ENCODE data around the gene JPH3.

The JPH3 gene

DNA sequence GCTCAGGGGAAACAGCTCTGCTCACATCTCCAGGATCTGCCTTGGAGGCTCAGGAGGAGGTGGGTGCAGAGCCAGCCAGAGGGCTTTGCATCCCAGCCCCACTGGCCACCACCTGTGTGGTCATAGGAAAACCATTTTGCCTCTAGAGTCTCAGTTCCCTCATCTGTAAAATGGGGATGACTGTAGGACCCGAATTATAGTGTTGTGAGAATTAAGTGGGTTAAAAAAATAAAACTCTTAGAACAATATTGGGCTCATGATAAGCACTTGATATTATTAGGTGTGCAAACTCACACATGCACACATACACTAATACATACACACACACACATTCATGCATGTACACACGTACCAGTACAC lies 19.4 kb upstream of the JPH3 start:
- TF ChIP-seq, protein P1, sequence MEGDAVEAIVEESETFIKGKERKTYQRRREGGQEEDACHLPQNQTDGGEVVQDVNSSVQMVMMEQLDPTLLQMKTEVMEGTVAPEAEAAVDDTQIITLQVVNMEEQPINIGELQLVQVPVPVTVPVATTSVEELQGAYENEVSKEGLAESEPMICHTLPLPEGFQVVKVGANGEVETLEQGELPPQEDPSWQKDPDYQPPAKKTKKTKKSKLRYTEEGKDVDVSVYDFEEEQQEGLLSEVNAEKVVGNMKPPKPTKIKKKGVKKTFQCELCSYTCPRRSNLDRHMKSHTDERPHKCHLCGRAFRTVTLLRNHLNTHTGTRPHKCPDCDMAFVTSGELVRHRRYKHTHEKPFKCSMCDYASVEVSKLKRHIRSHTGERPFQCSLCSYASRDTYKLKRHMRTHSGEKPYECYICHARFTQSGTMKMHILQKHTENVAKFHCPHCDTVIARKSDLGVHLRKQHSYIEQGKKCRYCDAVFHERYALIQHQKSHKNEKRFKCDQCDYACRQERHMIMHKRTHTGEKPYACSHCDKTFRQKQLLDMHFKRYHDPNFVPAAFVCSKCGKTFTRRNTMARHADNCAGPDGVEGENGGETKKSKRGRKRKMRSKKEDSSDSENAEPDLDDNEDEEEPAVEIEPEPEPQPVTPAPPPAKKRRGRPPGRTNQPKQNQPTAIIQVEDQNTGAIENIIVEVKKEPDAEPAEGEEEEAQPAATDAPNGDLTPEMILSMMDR (conservative IDR thresholded peaks at IDR 0.05; ENCODE audit: low read depth, low read length) = no peak
- no peak overlapping the region for H3K4me3 ChIP-seq (ENCODE audit: low read length)
- no peak for DNase-seq (ENCODE audit: low read depth)

DNA sequence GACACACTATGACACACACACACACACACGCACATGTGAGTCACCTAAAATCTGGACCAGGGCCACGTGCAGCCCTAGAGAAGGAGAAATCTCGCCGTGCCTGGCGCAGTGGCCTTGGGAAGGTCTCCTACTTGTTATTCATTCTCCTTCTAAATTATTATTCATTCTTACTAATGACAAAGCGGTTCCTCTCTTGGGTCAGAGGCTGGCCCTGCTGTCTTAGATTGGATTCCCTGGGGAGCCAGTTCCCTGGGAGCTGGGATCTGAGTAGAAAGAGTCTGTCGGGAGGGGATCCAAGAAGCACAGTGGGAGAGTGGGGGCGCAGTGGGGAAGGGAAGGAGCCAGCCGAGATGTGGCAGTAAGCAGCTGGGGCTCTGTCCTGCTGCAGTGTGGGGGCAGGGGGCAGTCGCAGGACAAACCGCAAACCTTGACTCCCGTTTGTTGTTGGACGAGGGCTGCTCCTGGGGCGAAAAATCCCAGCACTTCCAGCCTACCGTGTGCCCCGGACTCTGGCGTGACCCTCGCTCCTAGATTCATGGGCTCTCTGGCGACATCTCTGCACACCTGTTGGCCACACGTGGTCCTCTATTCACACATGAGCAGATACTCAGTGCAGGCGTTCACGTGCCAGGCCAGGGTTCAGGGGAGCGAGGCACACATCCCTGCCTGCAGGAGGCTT lies 18.7 kb upstream of the JPH3 start:
- no peak for DNase-seq (ENCODE audit: low read depth)
- H3K4me3 ChIP-seq (ENCODE audit: low read length) = no peak overlapping the region
- TF ChIP-seq, protein P1 (conservative IDR thresholded peaks at IDR 0.05; ENCODE audit: low read depth, low read length) = no peak

DNA sequence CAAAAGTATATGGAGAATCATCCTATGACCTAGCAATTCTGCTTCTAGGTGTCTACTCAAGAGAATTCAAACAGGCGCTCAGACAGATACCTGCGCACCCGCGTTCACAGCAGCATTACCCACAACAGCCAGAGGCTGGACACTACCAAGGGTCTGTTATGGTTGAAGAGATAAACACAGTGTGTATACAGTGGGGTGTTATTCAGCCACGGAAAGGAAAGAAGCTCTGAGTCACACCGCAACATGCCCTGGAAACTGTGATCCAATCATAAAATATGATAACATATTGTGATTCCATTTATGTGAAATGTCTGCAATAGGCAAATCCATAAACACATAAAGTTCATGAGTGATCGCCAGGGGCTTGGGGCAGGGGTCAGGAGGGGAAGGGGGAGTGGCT lies 18.0 kb upstream of the JPH3 start:
- no peak overlapping the region for H3K4me3 ChIP-seq (ENCODE audit: low read length)
- TF ChIP-seq, protein P1 (conservative IDR thresholded peaks at IDR 0.05; ENCODE audit: low read depth, low read length) = no peak
- no peak for DNase-seq (ENCODE audit: low read depth)

DNA sequence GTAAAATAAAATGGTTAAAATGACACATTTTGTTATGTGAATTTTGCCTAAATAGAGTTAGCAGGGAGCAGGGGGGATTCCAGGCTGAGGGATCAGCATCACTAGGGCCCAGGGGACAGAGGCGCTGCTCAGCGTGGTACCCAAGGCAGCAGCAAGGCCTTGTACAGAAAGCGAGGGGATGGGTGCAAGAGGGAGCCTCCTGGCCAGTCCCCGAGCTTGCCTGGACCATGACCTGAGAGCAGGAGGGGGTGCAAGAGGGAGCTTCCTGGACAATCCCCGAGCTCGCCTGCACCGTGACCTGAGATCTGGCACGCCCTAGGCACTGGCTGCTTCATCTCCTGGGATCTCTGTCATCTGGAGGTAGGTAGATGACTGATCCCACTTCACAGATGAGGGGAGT lies 17.3 kb upstream of the JPH3 start:
- H3K4me3 ChIP-seq (ENCODE audit: low read length) = no peak overlapping the region
- no peak for DNase-seq (ENCODE audit: low read depth)
- TF ChIP-seq, protein P1 (conservative IDR thresholded peaks at IDR 0.05; ENCODE audit: low read depth, low read length) = no peak

DNA sequence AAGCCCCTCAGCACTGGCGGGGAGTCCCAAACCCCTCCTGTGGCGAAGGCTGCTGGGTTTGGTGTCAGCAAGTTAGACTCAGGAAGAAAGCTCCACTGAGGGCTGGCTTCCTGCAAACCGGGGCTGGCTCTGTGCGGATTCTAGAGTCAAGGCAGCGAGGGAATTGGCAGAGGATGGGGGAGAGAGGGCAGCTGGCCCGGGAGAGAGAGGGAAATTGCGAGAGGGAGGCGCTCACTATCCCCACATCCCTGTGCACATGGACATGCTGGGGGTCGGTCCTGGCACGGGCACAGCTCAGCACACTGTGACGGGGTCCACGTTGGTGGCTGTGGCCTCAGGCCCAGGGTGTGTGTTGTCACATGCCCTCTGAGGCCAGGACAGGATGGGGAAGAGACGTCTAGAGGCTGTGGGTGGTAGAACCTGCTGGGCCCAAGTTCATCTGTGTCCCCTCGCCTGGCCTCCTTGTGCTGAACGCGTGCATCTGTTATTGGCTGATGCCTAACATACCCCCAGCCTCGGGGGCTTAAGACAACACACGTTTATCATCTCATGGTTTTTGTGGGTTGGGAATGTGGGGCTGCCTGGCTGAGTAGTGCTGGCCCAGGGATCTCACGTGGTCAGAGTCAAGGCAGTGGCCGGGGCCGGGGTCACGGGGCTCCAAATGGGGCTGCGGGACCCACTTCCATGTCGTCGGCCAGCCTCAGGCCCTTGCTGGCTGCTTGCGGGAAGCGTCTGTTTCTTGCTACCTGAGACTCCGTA lies 16.7 kb upstream of the JPH3 start:
- no peak overlapping the region for H3K4me3 ChIP-seq (ENCODE audit: low read length)
- no peak for DNase-seq (ENCODE audit: low read depth)
- TF ChIP-seq, protein P1 (conservative IDR thresholded peaks at IDR 0.05; ENCODE audit: low read depth, low read length) = no peak

DNA sequence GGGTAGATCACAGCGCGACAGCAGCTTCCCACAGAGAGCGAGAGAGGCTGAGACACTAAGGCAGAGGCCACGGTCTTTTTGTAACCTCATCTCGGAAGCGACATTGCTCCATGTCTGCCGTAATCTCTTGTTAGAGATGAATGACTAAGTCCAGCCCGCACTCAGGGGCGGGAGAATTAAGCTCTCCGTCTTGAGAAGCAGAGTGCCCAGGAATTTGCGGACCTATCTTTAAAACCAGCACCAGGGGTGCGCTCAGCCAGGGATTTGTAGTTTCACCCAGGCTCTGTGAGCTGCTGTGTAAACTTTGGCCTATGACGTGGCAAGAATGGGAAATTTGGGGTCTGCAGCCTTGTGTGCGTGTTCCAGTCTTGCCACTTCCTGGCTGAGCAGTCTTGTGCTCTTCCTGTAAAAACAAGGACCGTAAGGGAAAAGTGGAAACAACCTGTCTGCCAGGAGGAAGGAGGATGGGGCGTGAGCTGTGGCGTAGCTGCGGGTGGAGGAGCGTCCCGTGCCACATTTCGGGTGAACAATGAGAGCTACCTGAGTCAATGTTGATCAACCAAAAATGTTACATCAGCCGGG lies 16.0 kb upstream of the JPH3 start:
- no peak overlapping the region for H3K4me3 ChIP-seq (ENCODE audit: low read length)
- TF ChIP-seq, protein P1 (conservative IDR thresholded peaks at IDR 0.05; ENCODE audit: low read depth, low read length) = no peak
- DNase-seq (ENCODE audit: low read depth) = no peak
